HG03280 (cell line): ENCODE data around the gene TSR3.

Experiments used
- ATAC-seq: cut with Tn5 transposase; IDR thresholded peaks from one replicate; pipeline ENCODE4 v1.9.1; 2021; ENCODE audit warnings: mild to moderate bottlenecking, moderate library complexity; ENCODE audit not compliant: unreplicated experiment

TSR3 gene

GRCh38 chr16:1311212-1311737, 40.4 kb downstream of the TSR3 start:
- no peak for ATAC-seq

DNA sequence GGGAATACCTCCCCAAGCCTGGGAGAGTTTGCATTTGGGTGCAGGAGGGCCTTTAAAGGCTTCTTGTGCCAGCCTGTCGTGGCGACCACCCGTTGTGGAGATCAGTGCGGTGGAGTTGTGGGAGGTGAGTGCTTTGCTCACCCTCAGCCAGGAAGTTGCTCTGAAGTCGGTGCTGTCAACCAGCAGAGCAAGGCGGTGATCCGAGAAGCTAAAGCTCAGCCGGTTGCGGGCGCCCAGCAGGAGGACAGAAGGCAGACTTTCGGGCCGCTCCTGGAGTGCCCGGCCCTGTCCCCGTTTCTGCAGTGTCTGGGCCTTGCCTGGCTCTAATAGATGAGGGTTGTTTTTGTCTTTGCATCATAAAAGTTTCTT, 40.9 kb downstream of the TSR3 start:
- ATAC-seq: no peak

DNA sequence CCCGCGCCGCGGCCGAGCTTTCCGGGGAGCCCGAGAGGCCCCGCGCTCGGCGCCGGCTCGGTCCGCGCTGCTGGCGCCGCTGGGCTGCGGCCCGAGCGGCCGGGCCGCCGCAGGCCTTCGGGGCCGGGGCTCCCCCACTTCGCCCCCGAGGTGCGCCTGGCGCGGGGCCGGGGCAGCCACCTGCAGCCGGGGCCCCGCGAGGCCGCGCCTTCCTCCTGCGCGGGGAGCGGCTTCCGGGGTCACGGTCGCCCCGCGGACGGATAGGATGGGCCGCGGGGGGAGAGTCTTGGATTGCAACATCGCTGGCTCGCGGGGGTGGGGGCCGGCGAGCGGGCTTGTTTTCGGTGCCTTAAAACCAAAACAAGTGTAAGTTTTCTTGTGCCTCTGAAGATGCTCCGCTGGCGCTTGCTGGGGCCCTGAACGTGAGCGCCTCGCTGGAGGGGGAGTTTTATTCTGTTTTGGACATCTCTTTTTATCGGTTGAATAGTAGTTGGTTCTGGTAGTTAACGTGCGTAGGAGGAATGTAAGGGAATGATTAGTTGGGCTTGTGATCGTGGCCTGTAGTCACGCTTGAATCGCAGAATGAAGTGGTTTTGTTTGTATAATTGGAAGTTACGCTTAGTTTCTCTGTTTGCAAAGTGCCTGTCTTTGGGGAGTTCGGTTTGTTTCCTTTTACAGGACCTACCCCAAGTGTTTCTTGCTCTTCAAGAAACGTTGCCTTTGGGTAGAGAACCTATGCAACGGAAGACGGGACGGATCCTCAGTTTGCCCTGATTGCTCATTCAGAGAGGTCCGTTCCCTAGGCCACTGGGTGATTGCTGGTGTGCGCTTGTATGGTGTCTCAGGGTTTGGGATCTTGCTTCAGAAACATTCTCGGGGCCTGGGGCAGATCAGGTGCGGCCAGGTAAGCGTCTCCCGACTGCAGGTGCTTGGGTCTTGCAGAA, 41.5 kb downstream of the TSR3 start:
- ATAC-seq: peak; percentile 10

- peak; percentile 69 for ATAC-seq
Observed at GRCh38 chr16:1308977-1309885, 42.4 kb downstream of the TSR3 start, which contains the start of gene UBE2I. UBE2I (plus strand) TSS chr16:1309636; CDS start chr16:1314031, 4,395 bp downstream.

GRCh38 chr16:1308036-1308976, 43.4 kb downstream of the TSR3 start:
- ATAC-seq: peak; percentile 28

- no peak for ATAC-seq
Observed at GRCh38 chr16:1306334-1306733, 45.3 kb downstream of the TSR3 start.

GRCh38 chr16:1305823-1306222, 45.9 kb downstream of the TSR3 start:
- no peak for ATAC-seq

DNA sequence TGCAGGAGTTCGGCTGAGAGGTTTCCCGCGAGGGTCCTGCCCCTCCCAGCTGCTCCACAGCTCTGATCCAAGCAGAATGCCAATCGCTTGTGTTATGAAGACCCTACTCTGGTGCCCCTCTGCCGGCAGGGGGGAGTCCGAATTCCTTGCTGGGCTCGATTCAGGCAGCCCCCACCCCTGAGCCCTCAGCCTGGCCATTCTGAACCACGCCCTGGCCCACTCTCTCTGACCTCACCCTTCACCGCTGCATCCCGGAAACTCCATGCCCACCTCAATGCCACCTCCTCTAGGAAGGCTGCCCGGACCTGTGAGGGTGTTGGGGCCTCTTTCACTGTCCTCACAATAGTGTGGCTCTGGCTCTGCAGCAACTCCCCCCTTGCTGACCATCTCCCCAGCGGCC, 50.1 kb downstream of the TSR3 start:
- no peak for ATAC-seq

GRCh38 chr16:1300664-1301476, 50.8 kb downstream of the TSR3 start:
- ATAC-seq: peak; percentile 46

DNA sequence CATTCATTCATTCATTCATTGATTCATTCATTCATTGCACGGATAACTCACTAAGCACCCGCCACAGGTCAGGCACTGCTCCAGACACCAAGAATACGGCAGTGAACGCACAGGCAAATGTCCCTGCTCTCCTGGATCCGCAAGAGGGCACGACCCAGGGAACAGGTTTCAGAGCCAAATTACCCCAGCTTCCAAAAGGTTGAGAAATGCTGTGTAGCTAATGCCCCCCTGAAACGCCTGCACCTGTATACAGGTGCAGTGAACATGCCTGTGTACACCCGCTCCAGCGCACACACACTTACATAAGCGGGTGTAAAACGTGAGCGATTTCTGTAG, 51.8 kb downstream of the TSR3 start:
- no peak for ATAC-seq
